Sciatic nerve (tissue), 1 donor: ENCODE results near the gene ALPK1. TPM values are rescaled to one million over a fixed set of nuclear protein-coding genes. Genes with fewer than 3 reads are reported as not detected.

Source experiments
- total RNA-seq: library from RNA; stranded (reverse); fragmentation: NEBNext Ultra II Directional; extraction: Animal tissue kit (Norgen Biotek cat#: 25700); gene quantifications from one replicate; pipeline ENCODE4 v1.2.1, GENCODE V29; 2021
- donor health status: DM: no; HTN: no; CAD: no.

ALPK1 gene
- total RNA-seq, 1 donor from 2014 or later: 42.6 TPM

Other genes with a start within 250 kb of the ALPK1 start
- gene FAM241A, start 151.9 kb upstream of the ALPK1 start, total RNA-seq: 7.1 TPM
- gene AP1AR, start 65.6 kb upstream of the ALPK1 start, total RNA-seq: 17.4 TPM
- 6.0 TPM for gene TIFA, start 11.5 kb upstream of the ALPK1 start, total RNA-seq
- gene NEUROG2, start 218.8 kb downstream of the ALPK1 start, total RNA-seq: not detected